ENCODE measurements around the gene KYNU.

The KYNU gene

GRCh38 chr2:142967060-142967459, 89.6 kb downstream of the KYNU start:
- FAIRE-seq: no peak

- no peak for FAIRE-seq
Measured at GRCh38 chr2:142973160-142973821, 95.8 kb downstream of the KYNU start.

- FAIRE-seq: no peak
Measured at GRCh38 chr2:142973822-142974207, 96.4 kb downstream of the KYNU start.

GRCh38 chr2:142974288-142975024, 97.0 kb downstream of the KYNU start:
- FAIRE-seq: no peak

DNA sequence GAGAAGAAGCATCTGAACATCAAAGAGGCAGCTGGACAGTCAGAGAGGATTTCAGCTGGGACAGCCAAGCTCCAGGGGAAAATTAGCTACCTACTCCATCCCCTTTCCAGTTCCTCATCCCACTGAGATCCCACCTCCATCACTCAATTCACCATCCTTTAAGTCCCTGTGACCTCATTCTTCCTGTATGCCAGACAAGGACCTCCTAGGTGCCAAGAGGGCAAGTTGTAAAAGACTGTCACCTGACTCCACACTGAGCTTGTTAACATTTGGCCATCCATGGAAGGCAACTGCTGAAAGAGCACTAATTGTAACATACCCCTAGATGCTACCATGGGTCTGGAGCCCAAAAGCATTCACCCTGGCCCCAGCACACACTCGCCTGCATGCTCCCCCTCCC, 97.8 kb downstream of the KYNU start:
- FAIRE-seq: no peak

DNA sequence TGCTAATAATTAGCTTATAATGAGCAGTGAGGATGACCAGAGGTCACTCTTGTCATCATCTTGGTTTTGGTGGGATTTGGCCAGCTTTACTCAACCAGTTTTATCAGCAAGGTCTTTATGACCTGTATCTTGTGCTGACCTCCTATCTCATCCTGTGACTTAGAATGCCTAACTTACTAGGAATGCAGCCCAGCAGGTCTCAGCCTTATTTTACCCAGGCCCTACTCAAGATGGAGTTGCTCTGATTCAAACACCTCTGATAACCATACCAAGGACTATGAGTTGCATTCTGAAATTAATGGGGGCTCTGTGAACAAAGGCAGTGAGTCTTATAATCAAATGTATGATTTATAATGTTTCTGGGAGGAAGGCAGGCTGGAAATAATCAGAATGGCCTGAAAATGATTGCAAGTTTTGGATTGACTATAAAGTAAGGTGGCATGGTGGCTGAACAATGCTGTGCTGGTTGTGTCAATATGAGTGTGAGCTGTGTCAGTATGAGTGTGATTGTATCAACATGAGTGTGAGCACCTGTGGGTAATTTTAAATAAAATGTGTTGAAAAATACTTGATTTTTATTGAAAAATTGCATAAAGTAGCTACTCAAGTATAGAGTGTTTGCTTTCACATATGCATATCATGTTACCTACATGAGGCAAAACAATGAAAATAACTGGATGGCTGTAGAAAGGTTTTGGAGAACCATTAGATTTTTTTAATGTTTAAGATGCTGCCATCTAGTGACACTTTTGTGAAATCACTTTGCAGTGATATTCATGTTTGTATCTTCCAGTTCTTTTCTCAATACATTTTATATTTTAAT, 103.0 kb downstream of the KYNU start:
- peak; percentile 94 for FAIRE-seq

DNA sequence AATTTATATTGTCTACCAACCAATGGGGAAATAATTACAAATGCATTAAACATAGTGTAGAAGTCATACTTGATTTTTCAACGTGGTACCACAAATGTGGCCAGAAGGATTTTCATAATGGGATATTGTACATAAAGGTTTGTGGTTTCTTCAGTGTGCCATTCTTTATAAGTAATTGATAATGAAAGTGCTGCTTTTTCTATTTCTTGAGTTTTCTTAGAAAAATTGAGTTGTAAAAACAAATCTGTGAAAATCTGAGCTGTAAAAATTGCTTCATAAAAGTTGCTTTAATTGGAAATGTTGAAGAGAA, 103.6 kb downstream of the KYNU start:
- no peak for FAIRE-seq

DNA sequence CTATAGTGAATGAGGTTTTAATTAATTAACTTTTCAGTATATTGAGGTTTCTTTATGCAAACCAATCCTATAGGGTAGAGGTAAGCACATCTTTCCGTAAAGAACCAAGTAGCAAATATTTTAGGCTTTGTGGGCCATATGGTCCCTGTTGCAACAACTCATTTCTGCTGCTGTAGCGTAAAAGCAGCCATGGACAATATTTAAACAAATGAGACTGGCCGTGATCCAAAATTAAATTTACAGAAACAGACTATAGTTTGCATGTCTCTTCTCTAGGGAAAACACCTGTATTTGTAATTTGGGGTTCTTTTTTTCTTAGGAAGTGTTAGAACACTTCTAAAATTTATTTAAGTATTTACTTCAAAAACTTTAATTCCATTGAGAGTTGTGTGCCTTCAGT, 104.3 kb downstream of the KYNU start:
- FAIRE-seq: no peak

DNA sequence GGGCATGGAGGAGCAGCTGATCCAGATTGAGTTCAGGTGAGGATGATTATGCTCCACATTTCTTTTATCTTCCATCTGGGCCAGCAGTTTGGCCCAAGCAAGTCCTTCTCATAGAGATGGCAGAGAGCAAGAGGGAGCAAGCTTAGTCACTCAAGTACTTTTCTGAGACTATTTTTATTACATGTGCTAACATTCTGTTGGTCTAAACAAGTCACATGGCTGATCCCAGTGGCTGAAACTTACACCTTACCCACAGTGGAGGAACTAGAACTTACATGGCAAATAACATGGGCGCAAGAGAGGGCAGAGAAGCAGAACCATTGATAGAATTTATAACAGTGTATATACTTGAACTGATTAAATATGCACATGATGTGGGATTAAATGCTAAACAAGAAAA, 105.7 kb downstream of the KYNU start:
- FAIRE-seq: no peak

- FAIRE-seq: no peak
Measured at GRCh38 chr2:142984657-142985056, 107.2 kb downstream of the KYNU start.

DNA sequence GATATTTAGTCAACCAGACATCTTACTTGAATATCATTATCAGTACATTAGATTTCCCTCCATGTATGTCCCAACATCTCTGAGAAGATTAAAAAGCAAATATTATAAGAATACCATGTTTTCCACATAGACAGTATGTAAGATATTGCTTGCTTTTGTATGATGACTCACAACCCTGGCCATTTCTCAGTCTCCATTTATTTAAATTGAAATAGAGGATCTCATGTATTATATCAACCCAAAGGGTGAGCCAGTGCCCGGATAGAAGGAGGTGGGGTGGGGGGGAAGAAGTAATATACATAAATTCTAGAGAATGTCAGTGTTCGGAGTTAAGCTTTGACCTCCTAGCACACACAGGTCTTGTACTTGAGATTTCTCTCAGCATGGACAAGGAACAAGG, 109.6 kb downstream of the KYNU start:
- no peak for FAIRE-seq

DNA sequence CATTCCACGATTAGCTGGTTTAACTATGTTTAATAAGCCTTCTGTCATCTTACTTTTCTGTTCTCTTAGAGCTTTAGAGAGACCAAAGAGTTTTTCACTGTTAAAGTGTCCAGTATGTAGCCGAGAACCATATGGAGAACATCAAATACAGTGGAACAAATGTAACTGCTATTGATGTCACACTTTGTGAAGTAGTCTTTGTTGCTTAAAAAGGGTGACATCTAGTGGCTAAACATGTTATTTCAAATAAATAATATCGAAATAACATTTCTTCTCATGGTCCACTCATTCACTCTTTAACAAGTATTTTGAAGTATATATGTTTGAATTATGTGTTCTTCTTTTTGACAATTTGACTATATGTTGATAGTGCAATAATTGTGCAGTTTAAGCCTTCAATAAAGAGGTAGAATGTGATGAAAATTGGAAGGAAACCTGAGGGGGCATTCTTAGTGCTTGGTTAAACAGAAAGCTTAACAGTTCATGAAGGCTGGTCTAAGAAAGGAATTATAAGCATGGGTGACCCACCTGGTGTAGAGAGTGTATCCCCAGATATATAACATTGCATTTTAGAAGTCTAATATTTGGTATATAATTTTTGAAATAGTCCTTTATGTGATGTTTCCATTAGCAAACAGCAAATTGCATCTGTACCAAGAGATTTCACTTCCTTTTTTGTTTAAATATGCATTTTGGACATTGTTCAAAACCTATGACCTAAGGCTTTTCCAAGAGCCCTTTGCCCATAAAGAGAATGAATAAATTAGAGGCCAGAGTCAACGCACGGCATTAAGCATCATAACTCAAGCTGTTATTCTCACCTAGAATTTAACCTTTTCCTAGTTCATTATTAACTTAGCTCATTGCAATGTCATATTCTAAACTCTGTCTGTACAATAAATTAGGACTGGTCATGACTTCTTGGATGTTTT, 112.1 kb downstream of the KYNU start:
- peak; percentile 83 for FAIRE-seq

GRCh38 chr2:142991295-142991694, 113.8 kb downstream of the KYNU start:
- no peak for FAIRE-seq

GRCh38 chr2:142992840-142993239, 115.4 kb downstream of the KYNU start:
- no peak for FAIRE-seq

DNA sequence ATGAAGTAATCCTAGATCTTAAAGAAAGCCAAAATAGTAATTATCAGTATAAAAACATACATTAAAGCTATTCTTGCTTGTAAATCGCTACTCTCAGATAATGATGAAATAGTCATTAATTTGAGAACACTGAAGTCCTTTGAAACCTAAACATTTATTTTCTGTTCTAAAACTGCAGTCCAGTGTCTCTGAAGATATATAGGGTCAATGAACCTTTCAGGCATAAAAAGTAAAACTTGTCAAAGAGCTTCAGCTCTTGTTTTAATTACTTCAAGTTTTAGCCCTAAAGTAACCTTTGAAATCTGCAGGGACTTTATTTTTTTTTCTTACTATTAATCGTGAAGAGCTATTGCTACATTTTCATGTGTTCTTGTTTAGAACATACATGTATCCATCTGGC, 116.3 kb downstream of the KYNU start:
- no peak for FAIRE-seq

DNA sequence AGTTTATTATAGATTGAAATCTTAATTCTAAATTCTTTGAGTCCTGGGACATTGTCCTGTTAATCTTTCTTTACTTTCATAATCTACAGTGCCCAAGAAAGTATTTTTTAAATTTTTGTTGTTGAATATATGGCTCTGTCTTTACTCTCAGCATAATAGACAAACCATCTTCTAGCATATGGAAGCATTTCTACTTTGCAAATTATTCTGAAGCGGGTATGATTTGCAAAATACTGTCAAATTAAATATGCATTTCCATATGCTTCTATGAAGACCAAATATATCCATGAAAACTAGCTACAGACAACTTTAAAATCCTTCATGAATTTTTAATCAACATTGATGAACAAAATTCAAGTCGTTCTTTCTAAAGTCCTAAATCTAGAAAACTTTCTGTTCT, 117.2 kb downstream of the KYNU start:
- FAIRE-seq: no peak

DNA sequence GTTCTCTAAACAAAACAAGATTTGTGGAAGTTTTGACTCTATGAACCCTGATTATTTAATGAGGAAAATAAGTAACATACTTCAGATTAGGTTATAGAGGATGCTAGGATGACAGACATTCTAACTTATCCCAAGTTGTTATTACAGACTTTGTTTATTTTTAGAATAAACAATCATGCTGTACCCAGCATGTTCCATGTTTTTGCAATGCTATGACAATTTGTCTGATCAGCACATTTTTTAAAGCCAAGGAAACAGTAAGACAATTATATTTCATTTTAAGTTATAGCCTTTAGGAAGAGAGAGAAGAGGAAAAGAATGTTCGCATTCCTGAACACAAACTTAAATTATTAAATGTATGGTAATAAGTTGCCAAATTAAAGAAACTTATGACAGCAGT, 119.8 kb downstream of the KYNU start:
- no peak for FAIRE-seq

- no peak for FAIRE-seq
Measured at GRCh38 chr2:143000599-143000998, 123.1 kb downstream of the KYNU start.

GRCh38 chr2:143001501-143001900, 124.0 kb downstream of the KYNU start:
- no peak for FAIRE-seq

GRCh38 chr2:143015656-143016055, 138.2 kb downstream of the KYNU start:
- no peak for FAIRE-seq

GRCh38 chr2:143026411-143027054, 149.1 kb downstream of the KYNU start:
- FAIRE-seq: no peak

DNA sequence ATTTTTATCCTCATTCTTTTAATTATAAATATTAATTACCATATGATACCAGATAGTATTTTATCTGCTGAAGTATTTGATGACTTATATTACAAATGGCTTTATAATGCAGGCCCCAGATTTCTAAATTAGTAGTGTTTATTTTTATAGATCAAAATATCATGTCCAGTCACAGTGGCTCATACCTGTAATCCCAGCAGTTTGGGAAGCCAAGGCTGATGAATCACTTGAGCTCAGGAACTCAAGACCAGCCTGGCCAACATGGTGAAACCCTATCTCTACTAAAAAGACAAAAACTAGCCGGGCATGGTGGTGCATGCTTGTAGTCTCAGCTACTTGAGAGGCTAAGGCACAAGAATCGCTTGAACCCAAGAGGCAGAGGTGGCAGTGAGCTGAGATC, 151.7 kb downstream of the KYNU start:
- no peak for FAIRE-seq
